OCI-LY7 (cell line): Measurements from ENCODE around the gene MTCH1. TPM values are rescaled to one million over a fixed set of nuclear protein-coding genes. Genes with fewer than 3 reads are reported as not detected.

Experiments
- BruUV-seq: library from RNA; stranded (reverse); fragments of 400-500 nt; replicated peaks from 2 replicates; lab custom pipeline; 2021; lab: Mats Ljungman, UMichigan
- CTCF ChIA-PET: fragments of 300-600 bp; sonication (Branson Sonifier 250); formaldehyde crosslinking; loops from one replicate; lab custom pipeline; 2022; ENCODE audit warnings: antibody characterized with exemption; ENCODE audit not compliant: unreplicated experiment; lab: Charles Lee
- POLR2A ChIA-PET: fragments of 300-600 bp; sonication (Branson Sonifier 250); formaldehyde crosslinking; loops from one replicate; lab custom pipeline; 2022; ENCODE audit warnings: antibody characterized with exemption; lab: Charles Lee
- DNase-seq: peaks from one replicate; pipeline ENCODE4 v3.0.0-alpha.2; 2015; ENCODE audit warnings: low spot score
- H2AFZ ChIP-seq: fragments of 200-600 bp; sonication (generic), shearing (Covaris generic); 2 replicates; pipeline ENCODE4 v1.6.1; 2014; ENCODE audit warnings: mild to moderate bottlenecking, antibody characterized with exemption, low read length, moderate library complexity
- H3K27ac ChIP-seq: fragments of 200-600 bp; sonication (generic); 2 replicates; pipeline ENCODE4 v1.5.1; 2014; ENCODE audit warnings: mixed run types, low read depth, mild to moderate bottlenecking, moderate library complexity, low read length, inconsistent platforms; ENCODE audit not compliant: poor library complexity, severe bottlenecking
- H3K36me3 ChIP-seq: fragments of 200-600 bp; sonication (generic); 2 replicates; pipeline ENCODE4 v1.6.1; 2014; ENCODE audit warnings: mild to moderate bottlenecking, antibody characterized with exemption, low read length, moderate library complexity, mixed read lengths; ENCODE audit not compliant: insufficient read depth
- H3K4me1 ChIP-seq: fragments of 200-600 bp; sonication (generic); 2 replicates; pipeline ENCODE4 v1.5.1; 2014; ENCODE audit warnings: mild to moderate bottlenecking, low read length; ENCODE audit not compliant: insufficient read depth, poor library complexity, severe bottlenecking
- H3K4me2 ChIP-seq: fragments of 200-600 bp; sonication (generic); 2 replicates; pipeline ENCODE4 v1.6.1; 2014; ENCODE audit warnings: mild to moderate bottlenecking, low read length
- H3K4me3 ChIP-seq: fragments of 200-600 bp; sonication (generic); 2 replicates; pipeline ENCODE4 v1.5.1; 2014; ENCODE audit warnings: mild to moderate bottlenecking, low read depth, low read length; ENCODE audit not compliant: poor library complexity, severe bottlenecking
- H3K79me2 ChIP-seq: fragments of 200-600 bp; sonication (generic); 2 replicates; pipeline ENCODE4 v1.6.1; 2016; ENCODE audit warnings: low read depth, mild to moderate bottlenecking, low read length, moderate library complexity, mixed read lengths; ENCODE audit not compliant: insufficient read depth
- H3K9me2 ChIP-seq: fragments of 200-600 bp; sonication (generic); 2 replicates; pipeline ENCODE4 v1.6.1; 2016; ENCODE audit warnings: mild to moderate bottlenecking, low read length, mixed read lengths; ENCODE audit not compliant: insufficient read depth
- H3K9me3 ChIP-seq: fragments of 200-600 bp; sonication (generic); 2 replicates; pipeline ENCODE4 v1.6.1; 2014; ENCODE audit warnings: mild to moderate bottlenecking, mixed run types, low read length, mixed read lengths
- H4K20me1 ChIP-seq: fragments of 200-600 bp; sonication (generic); 2 replicates; pipeline ENCODE4 v1.6.1; 2014; ENCODE audit warnings: mild to moderate bottlenecking, antibody characterized with exemption, low read length, moderate library complexity, mixed read lengths; ENCODE audit not compliant: insufficient read depth
- CTCF ChIP-seq: fragments of 200-600 bp; sonication (generic); conservative IDR thresholded peaks from 2 replicates; pipeline ENCODE4 v1.5.1; 2014; ENCODE audit warnings: mild to moderate bottlenecking, antibody characterized with exemption, low read length, moderate library complexity, mixed read lengths
- EZH2phosphoT487 ChIP-seq: fragments of 200-600 bp; sonication (generic); IDR thresholded peaks from 2 replicates; pipeline ENCODE4 v1.6.1; 2018; ENCODE audit warnings: low read depth, borderline replicate concordance, mild to moderate bottlenecking, mixed run types, antibody characterized with exemption, low read length, moderate library complexity, mixed read lengths
- intact Hi-C: fragments of 100-400 bp; cut with micrococcal nuclease; formaldehyde crosslinking; loops from one replicate; pipeline ENCODE4 v1.10.0; 2022; ENCODE audit not compliant: unreplicated experiment
- total RNA-seq, 2 experiments: library from RNA; depleted of rRNA in 1 of 2; stranded (reverse); fragments of >200 nt in 1 of 2; shearing (Covaris generic) in 1 of 2; gene quantifications; 2 replicates each; pipeline ENCODE4 v1.2.3, GENCODE V29; 2014 to 2022

MTCH1 gene
- total RNA-seq, 2 experiments from 2014 or later = 72.5 to 93.7 TPM

- no peak for TF ChIP-seq CTCF
- no peak for TF ChIP-seq EZH2phosphoT487
- ChIA-PET CTCF (no interaction called here), POLR2A (no interaction called here)
- no peak for DNase-seq
- Histone ChIP-seq H3K27ac (no peak overlapping the region), H4K20me1 (no peaks in the 10 kb centered on the region), H2AFZ (no peak overlapping the region), H3K4me1 (no peaks in the 10 kb centered on the region), H3K36me3 (0 out of 2 replicates have a peak, but pooled peaks cover 1% of the 10 kb centered on the region), H3K4me3 (no peak overlapping the region), H3K9me2 (no peaks in the 10 kb centered on the region), H3K79me2 (no peaks in the 10 kb centered on the region), H3K4me2 (no peak overlapping the region), H3K9me3 (no peaks in the 10 kb centered on the region)
- BruUV-seq = no TSS peak
- intact Hi-C loops = no loop called here
Observed at GRCh38 chr6:36928547-36928918, 57.5 kb downstream of the MTCH1 start.

- Histone ChIP-seq H3K79me2 (no peaks in the 10 kb centered on the region), H3K4me3 (no peak overlapping the region), H3K4me2 (no peak overlapping the region), H2AFZ (no peak overlapping the region), H4K20me1 (no peaks in the 10 kb centered on the region), H3K27ac (no peak overlapping the region), H3K4me1 (no peaks in the 10 kb centered on the region), H3K9me2 (no peaks in the 10 kb centered on the region), H3K36me3 (0 out of 2 replicates have a peak, but pooled peaks cover 4% of the 10 kb centered on the region), H3K9me3 (no peaks in the 10 kb centered on the region)
- BruUV-seq = no TSS peak
- ChIA-PET CTCF (no interaction called here), POLR2A (interaction anchor here (0.6 kb wide), 1 partner anchor 9 kb away, joined by 4 read pairs; no protein-coding TSS in a partner anchor)
- intact Hi-C loops = no loop called here
- no peak for DNase-seq
- no peak for TF ChIP-seq CTCF
- TF ChIP-seq EZH2phosphoT487 = no peak
Observed at GRCh38 chr6:36927691-36928546, 58.1 kb downstream of the MTCH1 start.
